Ramos (cell line): Measurements from ENCODE around the gene BACH2.
"Not testable (repeated sequence)": the region's sequence is repeated elsewhere in the genome, so short reads cannot be mapped to it uniquely, and the experiment has no call there.

ENCODE experiments used
- in situ Hi-C: fragments of 300-500 bp; cut with MboI; formaldehyde crosslinking; loops from one replicate; pipeline ENCODE4 v1.14.3; 2022; ENCODE audit warnings: low sequenced_read_pairs; ENCODE audit not compliant: unreplicated experiment

BACH2 gene

GRCh38 chr6:89987140-89987539 is 309.5 kb downstream of the BACH2 start:
- in situ Hi-C loops: no loop called here

DNA sequence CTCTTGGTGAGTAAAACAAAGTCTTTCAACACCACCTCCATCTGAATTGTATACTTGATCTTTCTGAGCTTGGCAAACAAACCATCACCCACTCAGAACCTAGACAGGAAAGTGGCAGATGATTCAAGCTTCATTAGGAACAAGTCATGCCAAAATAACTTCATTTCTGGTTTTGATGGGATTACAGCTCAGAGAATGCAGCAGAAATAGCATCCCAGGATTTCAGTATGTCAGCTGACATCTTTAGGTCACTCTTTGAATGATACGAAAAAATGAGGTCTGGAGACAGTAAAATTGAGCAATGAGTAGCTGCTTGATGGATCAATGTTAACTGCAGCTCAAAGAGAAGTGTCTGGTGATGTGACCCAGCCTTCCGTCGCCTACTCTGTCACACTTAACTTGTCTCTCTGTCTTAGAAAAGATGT is 310.0 kb downstream of the BACH2 start:
- in situ Hi-C loops: no loop called here

DNA sequence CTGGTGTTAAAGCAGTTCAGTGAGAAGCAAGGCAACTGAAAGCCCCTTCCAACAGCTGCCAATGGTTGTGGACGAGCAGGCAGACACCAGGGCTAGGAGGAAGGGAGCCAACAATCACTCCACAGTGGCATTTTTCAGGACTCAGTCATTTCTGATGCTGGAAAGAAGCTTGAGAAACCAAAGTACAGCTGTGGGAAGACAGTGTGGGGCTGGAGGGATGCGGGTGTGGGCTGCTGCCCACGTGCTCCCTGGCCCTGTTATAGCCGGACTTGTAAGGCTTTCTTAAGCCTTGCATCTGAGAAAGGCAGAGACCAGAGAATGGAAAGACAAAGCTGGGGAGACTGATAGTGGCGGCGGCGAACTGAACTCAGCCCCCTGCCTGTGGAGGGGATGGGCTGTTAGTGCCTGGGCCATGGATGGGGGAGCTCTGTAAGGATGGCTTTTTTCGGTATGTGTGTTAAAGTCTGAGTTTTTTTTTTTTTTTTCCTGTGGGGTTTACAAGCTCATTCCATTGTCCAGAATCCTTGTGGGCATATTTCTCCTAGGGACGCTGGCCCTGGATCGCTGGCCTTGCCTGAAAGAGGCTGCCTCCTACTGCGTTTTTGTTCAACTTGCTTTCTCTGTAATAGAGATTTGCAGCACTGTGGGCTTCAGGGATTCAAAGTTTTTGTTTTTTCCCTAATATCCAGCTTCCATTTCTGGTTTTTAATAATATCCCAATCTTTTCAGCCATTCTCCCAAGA is 310.7 kb downstream of the BACH2 start:
- in situ Hi-C loops: no loop called here

DNA sequence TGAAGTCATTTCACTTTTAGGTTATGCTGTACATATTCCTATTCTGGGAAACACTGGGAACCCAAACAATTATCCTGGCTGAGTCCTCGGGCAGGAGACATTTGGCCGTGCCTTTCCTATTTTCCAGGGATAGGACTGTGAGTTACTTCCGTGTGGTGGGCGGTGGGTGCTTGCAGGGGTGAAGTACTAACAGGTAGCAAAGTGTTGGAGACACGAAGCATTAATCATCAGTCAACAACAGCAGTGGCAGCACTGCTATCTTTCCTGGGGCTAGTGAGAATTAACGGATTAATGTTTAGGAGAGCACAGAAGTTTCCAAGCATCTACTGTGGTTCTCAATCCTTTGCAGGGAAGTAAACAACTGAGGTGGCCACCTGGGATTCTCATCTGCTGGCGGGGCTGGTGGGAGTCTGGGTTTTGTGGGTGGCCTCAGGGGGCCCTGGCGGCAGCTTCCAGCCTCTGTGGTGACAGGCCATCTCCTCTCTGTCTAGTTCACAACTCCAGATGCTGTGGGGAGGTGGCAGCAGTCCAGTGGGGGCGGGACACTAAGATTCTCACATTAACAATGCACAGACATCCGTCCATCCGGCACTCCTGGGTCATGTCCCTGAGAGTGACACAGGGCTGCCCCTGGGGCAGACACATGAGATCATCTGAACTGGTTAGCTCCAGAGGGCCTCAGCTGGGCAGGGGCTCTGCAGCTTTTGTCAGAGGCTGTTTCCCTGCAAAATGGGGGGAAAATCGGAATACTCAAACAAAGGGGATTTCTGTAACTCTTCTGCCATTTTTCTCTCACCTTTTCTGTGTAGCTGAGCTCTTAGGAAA is 311.5 kb downstream of the BACH2 start:
- in situ Hi-C loops: no loop called here

DNA sequence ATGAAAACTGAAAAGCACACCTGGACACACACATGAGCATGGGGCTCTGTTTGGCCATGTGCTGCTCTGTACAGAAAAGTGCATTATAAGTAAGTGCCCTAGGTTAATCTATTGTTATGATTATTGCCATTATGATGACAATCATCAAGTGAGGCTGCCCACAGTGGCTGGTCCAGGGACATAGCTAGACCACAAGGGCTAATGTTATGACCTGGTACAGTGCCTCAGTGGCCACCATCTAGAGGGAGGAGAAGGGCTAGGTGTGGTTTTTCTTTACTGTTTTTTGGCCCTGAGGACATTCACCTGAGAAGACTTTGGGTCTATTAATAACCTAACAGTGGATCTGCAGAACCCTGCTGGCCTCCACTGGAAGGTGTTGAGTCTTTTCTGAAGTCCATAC is 316.3 kb downstream of the BACH2 start:
- in situ Hi-C loops: no loop called here

DNA sequence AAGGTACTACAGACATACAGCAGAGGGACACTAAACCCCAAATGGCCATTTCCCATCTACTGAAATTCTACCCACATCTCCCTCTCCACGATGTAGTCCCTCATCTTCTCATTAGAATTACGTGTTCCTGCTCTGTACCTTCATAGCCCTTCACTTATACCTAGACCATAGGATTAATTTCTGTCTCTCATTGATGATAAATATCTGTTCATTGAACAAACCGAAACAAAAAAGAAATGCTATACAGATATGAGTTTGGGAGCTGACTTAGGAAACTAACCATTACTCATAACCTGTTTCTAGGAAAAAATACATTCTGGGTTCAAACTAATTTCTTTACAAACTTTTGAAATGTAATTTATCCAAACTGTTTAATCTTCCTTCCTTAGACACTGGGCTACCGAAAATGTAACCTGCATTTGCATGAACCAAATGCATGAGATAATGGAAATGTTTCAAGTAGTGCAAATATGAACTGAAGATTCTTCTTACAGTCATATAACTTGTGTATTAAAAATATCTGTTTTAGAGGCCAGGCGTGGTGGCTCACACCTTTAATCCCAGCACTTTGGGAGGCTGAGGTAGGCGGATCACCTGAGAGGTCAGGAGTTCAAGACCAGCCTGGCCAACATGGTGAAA is 317.0 kb downstream of the BACH2 start:
- in situ Hi-C loops: no loop called here

DNA sequence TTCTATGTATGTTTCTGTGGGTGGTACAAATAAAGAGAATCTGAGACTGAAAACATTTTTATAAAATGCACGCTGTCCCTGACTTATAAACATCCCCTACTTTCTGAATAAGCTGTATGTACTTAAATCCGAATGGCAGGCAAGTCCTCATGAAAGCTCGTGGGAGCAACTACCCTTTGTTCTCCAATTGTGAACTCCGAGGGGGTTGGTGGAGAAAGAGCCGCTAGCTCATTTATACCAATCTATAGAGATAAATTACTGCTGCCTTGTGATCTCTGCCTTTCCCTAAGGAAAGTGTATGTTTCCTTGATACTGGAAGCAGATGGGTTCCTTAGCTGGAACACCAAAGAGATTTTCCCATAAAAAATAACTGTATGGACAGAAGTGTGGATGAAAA is 317.9 kb downstream of the BACH2 start:
- in situ Hi-C loops: no loop called here

GRCh38 chr6:89977808-89978748 is 318.6 kb downstream of the BACH2 start:
- in situ Hi-C loops: no loop called here

DNA sequence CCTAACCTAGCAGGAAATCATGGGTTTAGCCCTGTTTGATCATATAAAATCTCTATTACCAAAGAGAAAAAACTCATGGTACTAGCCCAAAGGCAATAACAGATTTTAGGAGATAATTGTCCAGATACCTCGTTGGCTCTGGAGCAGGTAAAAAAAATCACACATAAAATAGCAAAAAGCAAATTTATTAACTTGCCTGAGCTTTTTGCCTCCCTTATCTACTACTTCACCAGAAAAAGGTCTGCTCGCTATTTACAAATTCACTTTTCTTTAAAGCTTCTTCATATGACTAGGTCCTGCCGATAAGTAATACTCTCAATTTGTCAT is 320.0 kb downstream of the BACH2 start:
- in situ Hi-C loops: no loop called here

- in situ Hi-C loops: no loop called here
These were observed 320.5 kb downstream of the BACH2 start for GRCh38 chr6:89975991-89976693.

DNA sequence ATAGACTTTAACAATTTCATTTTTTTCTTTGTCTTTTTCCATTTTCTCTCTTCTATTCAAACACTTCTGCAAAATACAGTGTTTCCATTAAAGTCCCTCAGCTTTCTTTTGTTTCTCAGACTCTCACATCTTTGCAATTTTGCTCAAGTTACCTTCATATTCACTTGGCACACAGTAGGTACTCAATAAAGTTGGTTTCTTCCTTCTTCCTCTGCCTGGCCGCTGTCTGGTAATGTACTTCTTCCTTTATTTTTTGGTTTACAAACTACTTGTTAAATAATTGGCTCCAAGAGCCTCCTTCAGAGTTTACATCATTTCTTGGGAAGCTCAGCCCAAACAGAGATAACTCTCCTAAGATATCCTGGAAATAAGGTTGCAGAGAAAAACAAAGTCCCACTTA is 321.3 kb downstream of the BACH2 start:
- in situ Hi-C loops: no loop called here

- in situ Hi-C loops: no loop called here
These were observed 321.8 kb downstream of the BACH2 start for GRCh38 chr6:89974834-89975233.

GRCh38 chr6:89972025-89972381 is 324.6 kb downstream of the BACH2 start:
- in situ Hi-C loops: no loop called here

DNA sequence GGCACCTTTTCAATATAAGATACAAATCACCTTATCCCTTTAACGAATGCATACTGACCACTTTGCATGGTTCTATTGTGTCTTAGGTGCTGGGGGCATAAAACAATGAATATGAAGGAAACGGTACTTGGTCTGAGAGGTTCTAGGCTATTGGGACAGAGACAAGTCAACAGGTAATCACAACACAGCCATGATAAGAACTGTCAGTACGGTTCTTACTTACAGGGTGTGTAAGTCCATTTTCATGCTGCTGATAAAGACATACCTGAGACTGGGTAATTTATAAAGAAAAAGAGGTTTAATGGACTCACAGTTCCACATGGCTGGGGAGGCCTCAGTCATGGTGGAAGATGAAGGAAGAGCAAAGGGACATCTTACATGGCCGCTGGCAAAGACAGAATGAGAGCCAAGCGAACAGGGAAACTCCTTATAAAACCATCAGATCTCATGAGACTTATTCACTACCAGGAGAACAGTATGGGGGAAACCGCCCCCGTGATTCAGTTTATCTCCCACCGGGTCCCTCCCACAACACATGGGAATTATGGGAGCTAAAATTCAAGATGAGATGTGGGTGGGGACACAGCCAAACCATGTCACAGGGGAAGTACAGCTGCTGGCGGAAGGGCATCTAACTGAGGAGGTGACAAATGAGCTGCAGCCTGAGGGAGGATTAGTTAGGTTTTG is 325.2 kb downstream of the BACH2 start:
- in situ Hi-C loops: not testable (repeated sequence)

DNA sequence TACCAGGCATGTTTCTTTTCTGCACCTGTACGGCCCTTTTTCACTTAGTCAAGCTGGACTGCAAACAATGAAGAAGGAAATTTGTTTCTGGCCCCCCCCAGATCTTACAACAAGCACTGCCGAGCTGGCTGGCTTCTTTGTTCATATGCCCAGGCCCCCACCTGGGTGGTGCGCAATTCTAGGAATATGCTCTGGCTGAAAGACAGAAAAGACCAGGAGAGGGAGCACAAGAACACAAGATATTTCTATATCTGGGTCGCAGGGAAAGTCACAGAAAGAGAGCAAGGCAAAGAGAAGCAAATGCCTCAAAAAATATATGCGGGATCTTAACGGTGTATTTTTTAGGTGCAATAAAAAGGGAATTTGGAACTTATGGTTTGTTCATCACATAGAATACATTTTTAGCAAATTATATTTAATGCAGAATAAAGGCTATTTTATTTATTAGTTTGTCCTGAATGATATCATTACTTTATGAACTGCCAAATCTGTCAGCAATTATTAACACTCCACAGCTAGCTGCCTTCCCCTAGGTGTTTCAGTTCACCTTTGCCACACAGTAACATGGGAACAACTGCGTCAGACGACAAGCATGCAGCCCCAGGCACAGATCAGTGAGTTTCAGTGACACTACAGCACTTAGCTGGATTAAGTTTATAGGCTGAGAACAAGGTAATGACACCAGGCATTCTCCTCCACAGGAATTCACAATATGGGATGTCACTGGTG is 325.9 kb downstream of the BACH2 start:
- in situ Hi-C loops: no loop called here

- in situ Hi-C loops: no loop called here
These were observed 326.6 kb downstream of the BACH2 start for GRCh38 chr6:89970072-89970471.

DNA sequence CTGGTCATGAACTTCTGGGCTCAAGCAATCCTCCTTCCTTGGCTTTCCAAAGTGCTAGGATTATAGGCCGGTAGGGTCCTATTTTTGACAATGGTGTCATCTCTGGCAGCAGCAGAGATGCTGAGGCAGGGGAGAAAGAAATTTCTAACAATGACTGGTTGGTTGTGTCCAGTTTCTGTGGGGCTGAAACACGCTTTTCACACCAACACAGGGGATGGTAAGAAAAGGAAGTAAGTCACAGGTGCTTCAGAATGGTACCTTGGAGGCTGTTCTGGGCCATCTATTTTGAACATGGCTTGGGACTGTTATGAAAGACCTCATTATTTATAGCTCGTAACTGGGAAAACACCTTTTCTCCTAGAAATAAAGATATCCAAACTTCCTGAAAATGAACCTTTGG is 329.7 kb downstream of the BACH2 start:
- in situ Hi-C loops: no loop called here

DNA sequence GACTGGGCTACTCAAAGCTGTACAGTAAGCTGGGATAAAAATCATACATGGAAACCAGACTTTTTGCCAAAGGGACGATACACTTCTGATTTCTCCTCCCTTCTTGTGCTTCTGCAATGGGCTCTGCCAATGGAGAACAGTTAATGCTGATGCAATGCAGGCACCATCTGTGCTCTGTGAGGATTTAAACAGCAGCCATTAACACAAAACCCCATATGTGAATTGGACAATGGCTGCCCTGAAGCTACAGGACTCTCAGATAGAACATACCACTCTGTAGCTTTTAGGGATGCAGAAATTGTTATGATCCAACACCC is 330.5 kb downstream of the BACH2 start:
- in situ Hi-C loops: no loop called here
